Measurements from ENCODE around the gene KPTN.
"Not testable (repeated sequence)": the region's sequence is repeated elsewhere in the genome, so short reads cannot be mapped to it uniquely, and the experiment has no call there.

The KPTN gene

DNA sequence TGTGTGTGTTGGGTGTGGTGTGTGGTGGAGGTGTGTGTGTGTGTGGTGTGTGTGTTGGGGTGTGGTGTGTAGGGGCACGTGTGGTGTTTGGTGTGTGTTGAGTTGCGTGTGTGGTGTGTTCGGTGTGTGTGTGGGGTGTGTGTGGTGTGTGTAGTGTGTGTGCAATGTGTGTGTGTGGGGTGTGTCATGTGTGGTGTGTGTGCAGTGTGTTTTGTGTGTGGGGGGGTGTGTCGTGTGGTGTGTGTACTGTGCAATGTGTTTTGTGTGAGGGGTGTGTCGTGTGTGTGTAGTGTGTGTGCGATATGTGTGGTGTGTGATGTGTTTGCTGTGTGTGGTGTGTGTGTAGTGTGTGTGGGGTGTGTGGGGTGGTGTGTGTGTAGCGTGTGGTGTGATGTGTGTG is 6.0 kb upstream of the KPTN start:
- DNase-seq, result no peak

DNA sequence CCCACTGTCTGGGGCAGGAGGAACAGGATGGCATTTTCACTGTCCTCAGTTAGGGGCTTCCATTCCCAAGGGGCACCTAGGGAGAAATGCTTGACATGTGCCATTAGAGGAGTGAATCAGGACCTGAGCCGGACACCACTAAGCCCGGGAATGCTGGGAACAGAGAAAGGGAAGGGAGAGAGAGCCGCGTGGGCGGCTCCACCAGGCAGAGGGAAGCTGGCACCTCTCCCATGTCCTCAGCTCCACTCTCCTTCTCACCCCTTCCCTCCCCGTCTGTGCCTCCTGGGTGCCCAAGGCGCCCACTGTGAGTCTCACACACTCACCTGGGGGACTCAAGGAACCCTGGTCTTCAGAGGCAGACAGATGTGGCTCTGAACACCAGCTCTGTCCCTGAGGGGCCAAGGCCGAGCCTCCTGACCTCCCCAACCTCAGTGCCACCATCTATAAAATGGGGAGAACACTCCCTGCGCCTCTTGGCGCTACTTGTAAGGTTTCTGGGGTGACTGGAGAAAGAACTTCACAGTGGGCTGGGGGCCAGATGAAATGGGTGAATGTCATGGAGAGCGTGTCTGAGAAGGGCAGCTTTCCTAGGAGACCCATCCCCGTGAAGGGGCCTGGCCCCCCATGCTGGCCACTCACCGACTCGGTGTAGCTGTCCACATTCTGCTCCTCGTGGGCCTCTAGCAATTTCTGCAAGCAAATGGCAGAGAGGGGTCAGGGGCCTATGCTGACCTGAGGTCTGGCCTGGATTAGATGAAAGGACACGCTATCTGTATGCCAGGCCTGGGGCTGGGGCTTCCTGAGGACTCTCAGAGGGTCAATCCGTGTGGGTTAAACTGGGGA is 5.3 kb upstream of the KPTN start:
- DNase-seq, result no peak

DNA sequence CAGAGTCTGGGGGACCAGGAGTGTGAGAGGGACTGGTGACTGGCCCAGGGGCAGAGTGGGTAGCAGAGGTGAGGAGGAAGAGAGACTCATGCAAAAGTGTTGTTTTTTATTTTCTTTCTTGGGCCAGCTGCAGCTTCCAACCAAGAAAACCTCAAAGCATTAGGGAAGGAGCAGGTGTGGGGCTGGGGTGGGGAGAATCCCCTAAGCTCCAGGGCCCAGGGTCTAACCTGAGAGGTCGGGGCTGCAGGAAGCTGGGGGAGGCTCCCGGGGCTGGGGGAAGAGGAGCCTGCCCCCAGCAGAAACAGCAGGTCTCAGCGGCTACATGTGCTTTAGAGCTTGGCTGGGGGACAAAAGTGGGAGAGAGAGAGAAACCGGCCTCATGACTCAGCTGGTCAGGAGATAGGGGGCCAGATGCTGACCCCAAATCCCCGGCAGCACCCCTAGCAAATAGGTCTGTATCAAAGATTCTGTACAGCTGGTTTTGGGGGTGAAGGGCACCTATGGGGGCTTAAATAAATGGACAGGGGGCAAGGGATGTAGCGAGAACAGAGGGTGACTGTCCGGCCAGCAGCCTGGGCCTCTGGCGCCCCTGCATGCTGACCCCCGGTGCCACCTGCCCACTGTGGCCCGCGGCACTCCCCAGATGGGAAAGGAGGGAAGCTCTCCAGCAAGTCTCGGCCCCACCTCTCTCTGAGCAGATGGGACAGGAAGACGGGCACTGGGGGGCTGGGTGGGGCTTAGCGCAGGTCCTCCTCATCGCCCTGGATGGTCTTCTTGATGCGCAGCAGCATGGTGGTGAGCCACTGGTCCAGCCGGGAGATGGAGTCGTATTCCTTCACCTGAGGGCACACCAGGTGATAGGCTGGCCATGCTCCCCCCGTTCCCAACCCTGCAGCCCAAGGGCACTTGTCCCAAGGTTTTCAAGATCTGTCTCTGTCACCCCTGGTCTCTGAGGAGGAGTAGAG is 3.8 kb upstream of the KPTN start:
- no peak for DNase-seq

DNA sequence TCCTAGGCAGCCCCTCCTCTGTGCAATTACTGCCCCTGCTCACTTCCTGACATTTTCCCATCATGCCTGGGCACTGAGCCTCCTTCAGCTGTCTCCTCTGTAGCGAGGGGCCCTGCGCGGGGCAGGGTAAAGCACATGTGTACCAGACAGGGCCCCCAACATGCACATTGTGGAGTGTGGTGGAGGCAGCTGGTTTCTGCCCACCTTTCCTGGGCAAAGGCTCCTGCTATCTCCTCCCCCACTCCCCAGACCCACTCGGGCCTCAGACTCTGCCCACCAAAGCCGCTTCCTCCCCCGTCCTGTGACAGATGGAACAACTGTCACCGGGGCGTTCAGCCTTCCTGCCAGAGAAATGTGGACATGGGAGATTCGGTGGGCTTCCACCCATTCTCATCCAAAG is 2.9 kb upstream of the KPTN start:
- DNase-seq, result no peak

DNA sequence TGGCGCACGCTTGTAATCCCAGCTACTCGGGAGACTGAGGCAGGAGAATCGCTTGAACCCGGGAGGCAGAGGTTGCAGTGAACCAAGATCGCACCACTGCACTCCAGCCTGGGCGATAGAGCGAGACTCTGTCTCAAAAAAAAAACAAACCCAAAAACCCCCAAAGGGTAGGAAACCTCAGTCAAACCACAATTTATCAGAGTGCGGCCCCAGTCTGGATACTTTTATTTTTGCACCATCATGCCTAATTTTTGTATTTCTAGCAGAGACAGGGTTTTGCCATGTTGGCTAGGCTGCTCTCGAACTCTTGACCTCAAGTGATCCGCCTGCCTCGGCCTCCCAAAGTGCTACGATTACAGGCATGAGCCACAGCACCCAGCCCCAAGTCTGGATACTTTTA is 2.2 kb upstream of the KPTN start:
- not testable (repeated sequence) for DNase-seq

DNA sequence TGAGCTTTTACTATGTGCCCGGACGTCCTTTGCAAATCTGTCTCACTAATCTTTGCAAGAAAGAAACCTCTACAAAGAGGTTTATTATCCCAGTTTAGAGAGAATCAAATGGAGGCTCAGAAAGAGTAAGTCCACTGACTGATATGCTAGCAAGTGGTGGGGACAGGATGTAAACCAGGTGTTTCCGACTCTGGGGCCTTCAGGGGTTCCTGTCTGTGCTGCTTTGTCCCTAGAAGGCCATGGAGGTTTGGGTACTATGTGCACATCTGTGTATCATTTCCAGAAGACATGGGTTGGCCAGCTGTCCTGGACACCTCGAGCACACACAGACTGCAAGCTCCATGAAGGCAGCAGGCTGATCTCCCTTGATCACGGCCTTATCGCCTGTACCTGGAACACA is 1.2 kb upstream of the KPTN start:
- no peak for DNase-seq

DNA sequence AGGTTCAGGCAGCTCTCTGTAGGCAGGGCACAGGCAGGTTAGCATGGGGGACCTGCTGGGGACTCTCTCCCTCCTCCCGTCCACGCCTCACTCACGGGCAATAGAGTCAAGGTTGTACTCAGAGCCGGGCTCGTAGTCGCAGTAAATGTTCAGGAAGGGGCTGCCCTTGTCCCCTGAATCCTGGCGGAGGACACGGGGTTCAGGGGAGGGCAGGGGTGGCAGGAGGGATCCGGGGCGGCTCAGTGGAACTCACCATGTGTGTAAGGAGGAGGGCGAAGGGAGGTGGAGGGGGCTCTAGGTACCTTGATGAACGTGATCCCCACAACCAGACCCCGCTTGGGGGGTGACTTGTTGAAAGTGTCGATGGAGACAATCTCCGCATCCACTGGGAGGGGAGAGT is 819 bp downstream of the KPTN start:
- no peak for DNase-seq

DNA sequence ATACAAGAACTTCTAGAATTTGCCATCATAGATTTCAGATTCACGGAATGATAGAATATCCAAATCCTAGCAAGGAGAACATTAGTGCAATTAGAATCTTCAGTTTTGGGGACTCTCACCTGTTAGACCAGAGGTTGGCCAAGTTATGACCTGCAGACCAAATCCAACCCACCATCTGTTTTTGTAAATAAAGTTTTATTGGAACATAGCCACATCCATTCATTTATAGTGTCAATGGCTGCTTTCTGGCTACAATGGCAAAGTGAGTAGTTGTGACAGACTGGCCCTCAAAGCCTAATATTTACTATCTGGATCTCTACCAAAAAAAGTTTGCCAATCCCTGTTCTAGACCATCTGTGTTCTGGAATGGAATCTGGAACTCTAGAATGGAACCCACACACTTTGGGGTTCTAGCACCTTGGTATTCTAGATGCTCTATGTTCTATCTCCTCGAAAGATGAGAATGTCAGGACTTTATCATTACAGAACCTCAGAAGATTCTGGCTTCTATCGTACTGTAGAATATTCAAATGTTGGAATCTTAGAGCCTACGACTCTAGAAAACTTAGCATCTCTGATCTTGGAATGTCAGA is 2.5 kb downstream of the KPTN start:
- no peak for DNase-seq

DNA sequence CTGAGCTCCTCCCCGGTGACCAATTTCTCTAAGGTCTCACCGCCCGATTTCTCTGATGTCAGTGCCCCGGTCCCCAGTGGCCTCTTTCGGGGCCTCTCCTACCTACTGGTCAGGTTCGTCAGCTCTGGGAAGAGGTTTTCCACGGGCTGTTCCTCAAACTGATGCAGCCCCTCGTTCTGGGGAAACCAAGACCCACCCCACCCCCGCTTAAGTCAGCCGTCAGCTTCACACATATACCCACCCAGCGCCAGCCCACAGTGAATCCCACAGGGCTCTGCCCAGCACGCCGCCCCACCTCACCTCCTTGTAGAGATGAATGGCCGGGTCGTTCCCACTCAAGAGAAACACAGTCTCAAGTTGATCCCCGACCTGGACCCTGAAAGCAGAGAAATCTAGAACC is 3.4 kb downstream of the KPTN start:
- DNase-seq, result no peak

DNA sequence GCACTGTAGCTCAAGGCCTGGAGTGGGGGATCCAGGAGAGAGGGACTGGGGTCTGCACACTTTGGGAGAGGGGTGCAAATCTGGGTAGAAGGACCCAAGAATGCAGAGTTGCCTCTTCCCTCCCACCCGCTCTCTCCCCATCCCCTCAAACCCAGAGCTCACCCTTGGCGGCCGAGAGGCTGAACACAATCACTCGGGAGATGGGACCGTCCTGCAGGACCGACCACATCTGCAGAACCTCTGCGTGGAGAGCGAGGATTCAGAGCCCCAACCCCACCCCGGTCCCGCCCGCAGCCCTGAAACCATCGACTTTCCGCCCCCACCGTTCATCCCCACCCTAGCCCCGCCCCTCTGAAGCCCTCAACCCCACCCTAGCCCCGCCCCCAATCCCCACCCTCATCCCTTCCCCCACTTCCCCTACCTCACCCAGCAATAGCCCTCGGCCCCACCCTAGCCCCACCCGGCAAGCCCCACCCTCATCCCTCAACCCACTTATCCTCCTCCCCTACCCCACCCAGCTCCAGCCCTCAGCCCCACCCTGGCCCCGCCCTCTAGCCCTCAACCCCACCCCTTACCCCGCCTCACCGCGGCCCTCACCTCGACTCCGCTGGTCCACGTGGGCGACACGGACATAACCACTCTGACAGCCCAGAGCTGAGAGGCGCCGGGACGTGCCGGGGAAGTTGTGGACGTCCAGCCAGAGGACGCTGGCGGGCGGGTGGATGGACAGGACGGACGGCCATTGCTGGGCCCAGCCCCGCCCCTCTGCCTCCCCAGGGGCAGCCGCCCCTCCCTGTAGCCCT is 4.1 kb downstream of the KPTN start:
- DNase-seq, result no peak

DNA sequence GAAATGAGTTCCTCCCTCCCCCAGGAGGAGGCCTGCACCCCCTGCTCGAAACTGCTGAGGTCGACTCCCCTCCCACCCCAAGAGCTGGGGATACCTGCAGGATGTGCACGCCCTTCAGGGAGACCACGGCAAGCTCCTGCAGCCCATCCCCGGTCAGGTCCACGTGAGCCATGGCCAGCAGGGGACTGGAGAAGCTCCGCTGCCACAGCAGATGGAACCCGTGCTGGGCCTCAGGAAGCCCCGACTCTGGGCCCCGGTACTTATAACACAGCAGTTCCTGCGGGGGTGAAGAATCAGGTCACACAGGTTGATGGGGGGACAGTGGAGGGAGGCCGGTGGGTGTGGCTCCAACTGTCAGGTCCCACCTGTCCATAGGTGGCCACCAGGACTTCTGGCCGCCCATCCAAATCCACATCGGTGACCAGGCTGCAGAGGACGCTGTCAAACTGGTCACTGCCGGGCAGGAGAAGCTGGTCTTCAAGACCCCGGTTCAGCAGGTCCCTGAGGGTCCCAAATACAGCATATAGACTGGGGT is 7.5 kb downstream of the KPTN start:
- no peak for DNase-seq

DNA sequence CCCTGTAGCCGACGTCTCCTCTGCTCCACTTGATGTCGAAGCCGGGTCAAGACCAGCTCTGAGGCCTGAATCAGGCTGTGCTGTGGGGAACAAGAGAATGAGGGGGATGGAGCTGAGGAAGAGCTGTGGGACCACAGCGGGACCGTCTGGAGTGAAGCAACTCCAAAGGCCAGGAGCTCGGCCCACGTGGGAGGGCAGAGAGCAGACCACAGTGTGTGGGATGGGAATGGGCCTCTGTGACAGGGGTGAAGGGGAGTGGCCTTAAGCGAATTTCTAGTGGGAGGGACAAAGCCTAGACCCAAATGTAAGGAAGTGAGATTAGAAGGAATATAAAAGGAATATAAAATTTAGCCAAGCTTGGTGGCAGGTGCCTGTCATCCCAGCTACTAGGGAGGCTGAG is 8.6 kb downstream of the KPTN start:
- no peak for DNase-seq

DNA sequence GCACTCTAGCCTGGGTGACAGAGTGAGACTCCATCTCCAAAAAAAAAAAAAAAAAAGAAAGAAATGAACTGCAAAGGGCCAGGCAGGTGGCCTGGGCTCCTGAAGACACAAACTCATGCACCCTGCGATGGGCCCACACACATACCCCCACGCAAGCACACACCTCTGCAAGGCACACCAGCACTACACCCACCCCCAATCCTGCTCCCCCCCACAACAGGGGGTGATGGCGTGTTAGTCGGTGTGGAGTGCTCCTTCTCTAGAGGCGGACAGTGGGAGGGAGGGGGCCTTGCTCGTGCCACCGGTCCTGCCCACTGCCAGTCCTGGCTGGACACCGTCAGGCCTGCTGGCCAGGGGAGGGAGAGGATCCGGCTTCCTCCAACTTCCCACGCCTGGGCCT is 10.7 kb downstream of the KPTN start:
- DNase-seq, result no peak

DNA sequence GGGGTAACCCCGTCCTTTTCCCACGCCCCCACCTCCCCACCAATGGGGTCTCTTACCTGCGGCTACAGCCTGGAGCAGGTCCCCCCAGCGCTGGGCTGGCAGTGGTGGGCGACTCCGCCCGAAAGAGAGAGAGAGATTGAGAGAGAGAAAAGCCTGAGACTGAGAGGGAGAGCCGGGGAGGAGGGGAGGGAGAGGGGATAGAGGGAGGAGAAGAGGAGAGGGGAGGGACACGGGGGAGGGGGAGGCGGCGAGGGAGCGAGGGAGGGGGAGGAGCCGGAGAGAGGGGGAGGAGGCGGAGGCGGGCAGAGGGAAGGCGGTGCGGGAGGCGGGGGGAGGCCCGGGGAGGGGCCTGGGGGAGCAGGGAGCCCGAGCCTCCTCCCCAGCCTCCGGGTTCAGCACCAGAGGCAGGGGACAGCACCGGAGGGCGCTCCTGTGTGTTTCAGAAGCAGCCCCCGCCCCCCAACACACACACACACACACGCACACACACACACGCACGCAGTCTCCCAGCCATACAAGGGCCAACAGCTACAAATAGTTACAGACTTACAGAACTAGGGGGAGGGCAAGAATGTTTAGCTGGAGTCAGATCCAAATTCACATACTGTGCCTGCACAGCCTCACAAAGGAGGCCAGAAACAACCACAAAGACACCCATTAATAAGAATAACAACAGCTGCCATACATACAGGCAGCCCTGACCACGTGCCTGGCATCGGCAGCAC is 12.1 kb downstream of the KPTN start, which contains the start of gene SLC8A2:
TSS of gene SLC8A2 (minus strand) at position 161 of the 725 bp plus-strand sequence. CDS start 5,490 bp downstream, outside the sequence.
- peak; percentile 61 for DNase-seq

DNA sequence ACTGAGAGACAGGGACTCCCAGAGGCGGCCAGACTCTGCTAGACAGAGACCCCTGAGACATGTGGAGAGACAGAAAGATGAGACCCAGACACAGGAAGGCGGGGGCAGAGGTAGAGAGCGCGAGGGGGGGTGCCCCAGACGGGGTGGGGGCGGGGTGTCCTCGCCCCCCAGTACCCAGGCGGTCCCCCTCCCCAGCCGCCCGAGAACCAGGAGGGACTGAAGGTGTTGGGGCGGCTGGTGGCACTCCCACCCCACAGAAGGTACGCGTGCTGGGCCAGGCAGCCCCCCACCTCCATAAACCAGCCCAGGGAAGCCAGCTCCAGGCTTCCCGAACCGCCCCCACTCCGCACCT is 12.7 kb downstream of the KPTN start:
- DNase-seq, result no peak

DNA sequence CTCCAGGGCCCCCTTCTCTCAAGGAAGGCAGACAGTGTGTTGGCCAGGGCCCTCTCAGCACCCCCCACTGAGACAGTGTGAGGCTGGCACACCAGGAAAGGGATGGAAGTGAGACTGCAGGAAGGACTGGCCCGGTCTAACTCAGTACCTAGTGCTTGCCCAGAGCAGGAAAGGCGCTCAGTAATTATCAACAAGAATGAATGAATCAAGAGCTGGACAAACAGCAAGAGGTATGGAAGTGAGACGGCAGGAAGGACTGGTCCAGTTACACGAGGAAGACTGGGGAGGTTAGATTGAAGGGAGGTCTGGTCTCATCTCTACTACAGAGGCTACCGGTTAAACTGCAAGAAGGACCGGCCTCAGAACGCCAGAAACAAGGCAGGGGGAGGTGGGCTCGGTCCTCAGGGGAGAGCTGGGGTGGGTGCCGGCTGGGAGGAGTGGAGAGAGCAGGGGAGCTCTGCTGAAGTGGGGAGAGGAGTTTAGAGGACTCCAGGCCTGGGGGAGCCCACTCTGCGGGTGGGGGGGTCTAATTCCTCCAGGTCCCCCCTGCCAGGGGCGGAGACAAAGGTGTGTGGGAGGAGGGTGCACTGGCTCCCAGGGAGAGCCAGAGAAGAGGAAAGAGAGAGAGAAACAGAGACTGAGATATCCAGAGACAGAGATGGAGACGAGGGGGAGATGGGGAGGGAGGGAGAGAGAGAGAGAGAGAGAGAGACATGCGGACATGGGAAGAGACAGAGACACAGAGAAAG is 13.4 kb downstream of the KPTN start:
- DNase-seq, result no peak

DNA sequence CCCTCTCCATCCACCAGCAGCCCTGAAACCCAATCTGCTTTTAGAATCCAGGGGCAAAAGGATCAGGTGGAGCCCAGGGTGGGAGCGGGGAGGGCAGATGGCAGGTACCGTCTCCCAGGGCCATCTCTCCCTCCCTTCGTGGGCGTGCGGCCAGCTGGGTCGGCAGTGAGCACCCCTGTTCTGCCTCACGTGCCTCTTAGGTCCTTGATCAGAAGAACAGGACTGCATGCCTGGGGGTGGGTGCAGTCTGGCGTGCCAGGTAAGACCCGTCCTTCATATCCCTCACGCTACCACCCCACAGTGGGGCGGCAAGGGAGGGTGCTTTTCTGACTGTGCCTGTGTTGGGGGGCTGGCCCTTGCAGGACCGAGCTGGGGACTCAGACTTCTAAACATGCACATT is 14.3 kb downstream of the KPTN start:
- DNase-seq, result no peak

DNA sequence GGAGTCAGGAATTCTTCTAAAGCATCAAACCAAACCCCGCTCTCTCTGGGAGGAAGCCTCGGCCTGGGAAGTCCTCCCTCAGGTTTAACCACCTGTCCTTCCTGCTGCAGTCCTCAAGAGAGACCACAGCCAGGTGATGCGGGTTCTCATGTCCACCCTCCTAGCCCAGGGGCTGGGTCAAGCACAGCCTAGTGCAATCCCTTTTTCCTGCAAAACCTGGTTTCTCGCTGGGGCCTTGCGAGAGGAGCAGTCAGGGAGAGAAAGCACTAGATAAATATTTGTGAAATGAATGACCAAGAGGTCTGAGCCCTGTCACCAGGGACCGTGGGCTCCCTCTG is 14.7 kb downstream of the KPTN start:
- no peak for DNase-seq

DNA sequence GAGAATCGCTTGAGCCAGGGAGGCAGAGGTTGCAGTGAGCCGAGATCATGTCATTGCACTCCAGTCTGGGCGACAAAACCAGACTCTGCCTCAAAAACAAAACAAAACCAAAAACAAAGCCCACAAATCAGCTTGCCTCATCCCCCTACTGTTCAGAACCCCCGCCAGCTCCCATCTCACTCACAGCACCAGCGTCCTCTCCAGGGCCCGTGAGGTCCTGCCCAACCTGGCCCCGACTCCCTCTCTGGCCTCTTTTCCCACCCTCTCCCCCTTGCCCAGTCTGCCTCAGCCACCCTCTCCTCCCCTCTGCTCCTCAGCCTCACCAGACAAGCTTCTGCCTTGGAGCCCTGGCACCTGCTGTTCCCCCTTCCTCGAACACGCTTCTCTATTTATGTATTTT is 16.1 kb downstream of the KPTN start:
- no peak for DNase-seq

DNA sequence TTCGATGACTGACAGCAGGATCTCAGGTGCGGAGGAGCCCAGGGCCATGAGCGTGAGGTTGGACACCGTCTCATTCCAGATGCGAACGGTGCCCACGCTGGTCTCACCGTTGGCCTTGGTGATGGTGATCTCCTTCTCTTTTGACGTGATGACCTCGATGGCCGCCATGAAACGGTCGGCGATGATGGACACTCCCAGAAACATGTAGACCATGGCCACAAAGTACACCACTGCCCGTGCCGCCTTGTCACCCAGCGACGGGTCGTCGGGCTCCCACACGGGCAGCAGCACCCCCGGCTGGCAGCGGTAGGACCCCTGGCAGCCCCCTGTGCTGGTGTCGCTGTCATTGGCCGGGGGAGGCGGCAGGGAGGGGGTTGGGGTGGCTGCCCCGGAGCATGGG is 18.1 kb downstream of the KPTN start:
- DNase-seq, result no peak

Measured in stimulated activated CD4-positive, alpha-beta T cell treated with anti-CD3 and anti-CD28 coated beads, Interleukin-4, amount 100 ng/mL, for 24 hours (primary cell).